OCI-LY7 (cell line): ENCODE data around the gene BPIFB2. TPM values are rescaled to one million over a fixed set of nuclear protein-coding genes. Genes with fewer than 3 reads are reported as not detected.

Experiments used
- BruUV-seq: library from RNA; stranded (reverse); fragments of 400-500 nt; replicated peaks from 2 replicates; lab custom pipeline; 2021; lab: Mats Ljungman, UMichigan
- CTCF ChIA-PET: fragments of 300-600 bp; sonication (Branson Sonifier 250); formaldehyde crosslinking; loops from one replicate; lab custom pipeline; 2022; ENCODE audit warnings: antibody characterized with exemption; ENCODE audit not compliant: unreplicated experiment; lab: Charles Lee
- POLR2A ChIA-PET: fragments of 300-600 bp; sonication (Branson Sonifier 250); formaldehyde crosslinking; loops from one replicate; lab custom pipeline; 2022; ENCODE audit warnings: antibody characterized with exemption; lab: Charles Lee
- DNase-seq: peaks from one replicate; pipeline ENCODE4 v3.0.0-alpha.2; 2015; ENCODE audit warnings: low spot score
- H2AFZ ChIP-seq: fragments of 200-600 bp; sonication (generic), shearing (Covaris generic); 2 replicates; pipeline ENCODE4 v1.6.1; 2014; ENCODE audit warnings: mild to moderate bottlenecking, antibody characterized with exemption, low read length, moderate library complexity
- H3K27ac ChIP-seq: fragments of 200-600 bp; sonication (generic); 2 replicates; pipeline ENCODE4 v1.5.1; 2014; ENCODE audit warnings: mixed run types, low read depth, mild to moderate bottlenecking, moderate library complexity, low read length, inconsistent platforms; ENCODE audit not compliant: poor library complexity, severe bottlenecking
- H3K36me3 ChIP-seq: fragments of 200-600 bp; sonication (generic); 2 replicates; pipeline ENCODE4 v1.6.1; 2014; ENCODE audit warnings: mild to moderate bottlenecking, antibody characterized with exemption, low read length, moderate library complexity, mixed read lengths; ENCODE audit not compliant: insufficient read depth
- H3K4me1 ChIP-seq: fragments of 200-600 bp; sonication (generic); 2 replicates; pipeline ENCODE4 v1.5.1; 2014; ENCODE audit warnings: mild to moderate bottlenecking, low read length; ENCODE audit not compliant: insufficient read depth, poor library complexity, severe bottlenecking
- H3K4me2 ChIP-seq: fragments of 200-600 bp; sonication (generic); 2 replicates; pipeline ENCODE4 v1.6.1; 2014; ENCODE audit warnings: mild to moderate bottlenecking, low read length
- H3K4me3 ChIP-seq: fragments of 200-600 bp; sonication (generic); 2 replicates; pipeline ENCODE4 v1.5.1; 2014; ENCODE audit warnings: mild to moderate bottlenecking, low read depth, low read length; ENCODE audit not compliant: poor library complexity, severe bottlenecking
- H3K79me2 ChIP-seq: fragments of 200-600 bp; sonication (generic); 2 replicates; pipeline ENCODE4 v1.6.1; 2016; ENCODE audit warnings: low read depth, mild to moderate bottlenecking, low read length, moderate library complexity, mixed read lengths; ENCODE audit not compliant: insufficient read depth
- H3K9me2 ChIP-seq: fragments of 200-600 bp; sonication (generic); 2 replicates; pipeline ENCODE4 v1.6.1; 2016; ENCODE audit warnings: mild to moderate bottlenecking, low read length, mixed read lengths; ENCODE audit not compliant: insufficient read depth
- H3K9me3 ChIP-seq: fragments of 200-600 bp; sonication (generic); 2 replicates; pipeline ENCODE4 v1.6.1; 2014; ENCODE audit warnings: mild to moderate bottlenecking, mixed run types, low read length, mixed read lengths
- H4K20me1 ChIP-seq: fragments of 200-600 bp; sonication (generic); 2 replicates; pipeline ENCODE4 v1.6.1; 2014; ENCODE audit warnings: mild to moderate bottlenecking, antibody characterized with exemption, low read length, moderate library complexity, mixed read lengths; ENCODE audit not compliant: insufficient read depth
- EZH2phosphoT487 ChIP-seq: fragments of 200-600 bp; sonication (generic); IDR thresholded peaks from 2 replicates; pipeline ENCODE4 v1.6.1; 2018; ENCODE audit warnings: low read depth, borderline replicate concordance, mild to moderate bottlenecking, mixed run types, antibody characterized with exemption, low read length, moderate library complexity, mixed read lengths
- intact Hi-C: fragments of 100-400 bp; cut with micrococcal nuclease; formaldehyde crosslinking; loops from one replicate; pipeline ENCODE4 v1.10.0; 2022; ENCODE audit not compliant: unreplicated experiment
- total RNA-seq, 2 experiments: library from RNA; depleted of rRNA in 1 of 2; stranded (reverse); fragments of >200 nt in 1 of 2; shearing (Covaris generic) in 1 of 2; gene quantifications; 2 replicates each; pipeline ENCODE4 v1.2.3, GENCODE V29; 2014 to 2022
- TF ChIP-seq, protein P1 (sequence below): fragments of 200-600 bp; sonication (generic); conservative IDR thresholded peaks from 2 replicates; pipeline ENCODE4 v1.5.1; 2014; ENCODE audit warnings: mild to moderate bottlenecking, antibody characterized with exemption, low read length, moderate library complexity, mixed read lengths

Gene BPIFB2
- total RNA-seq, 2 experiments from 2014 or later = not detected

DNA sequence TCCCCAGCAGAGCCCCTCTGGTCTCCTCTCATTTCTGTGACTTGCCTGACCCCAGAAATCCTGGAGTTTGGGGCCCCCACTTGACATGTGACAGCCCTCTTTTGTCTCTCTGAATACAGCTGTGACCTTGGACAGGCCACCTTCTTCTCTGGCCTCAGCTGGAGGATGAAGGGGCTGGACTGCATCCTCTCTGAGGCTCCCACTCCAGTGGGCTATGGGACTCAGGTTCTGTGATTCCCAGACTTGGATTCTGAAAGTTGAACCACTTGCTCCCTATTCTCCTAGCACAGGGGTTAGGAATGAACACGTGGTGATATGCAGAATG lies 55.3 kb downstream of the BPIFB2 start:
- TF ChIP-seq EZH2phosphoT487 = no peak
- TF ChIP-seq, protein P1, sequence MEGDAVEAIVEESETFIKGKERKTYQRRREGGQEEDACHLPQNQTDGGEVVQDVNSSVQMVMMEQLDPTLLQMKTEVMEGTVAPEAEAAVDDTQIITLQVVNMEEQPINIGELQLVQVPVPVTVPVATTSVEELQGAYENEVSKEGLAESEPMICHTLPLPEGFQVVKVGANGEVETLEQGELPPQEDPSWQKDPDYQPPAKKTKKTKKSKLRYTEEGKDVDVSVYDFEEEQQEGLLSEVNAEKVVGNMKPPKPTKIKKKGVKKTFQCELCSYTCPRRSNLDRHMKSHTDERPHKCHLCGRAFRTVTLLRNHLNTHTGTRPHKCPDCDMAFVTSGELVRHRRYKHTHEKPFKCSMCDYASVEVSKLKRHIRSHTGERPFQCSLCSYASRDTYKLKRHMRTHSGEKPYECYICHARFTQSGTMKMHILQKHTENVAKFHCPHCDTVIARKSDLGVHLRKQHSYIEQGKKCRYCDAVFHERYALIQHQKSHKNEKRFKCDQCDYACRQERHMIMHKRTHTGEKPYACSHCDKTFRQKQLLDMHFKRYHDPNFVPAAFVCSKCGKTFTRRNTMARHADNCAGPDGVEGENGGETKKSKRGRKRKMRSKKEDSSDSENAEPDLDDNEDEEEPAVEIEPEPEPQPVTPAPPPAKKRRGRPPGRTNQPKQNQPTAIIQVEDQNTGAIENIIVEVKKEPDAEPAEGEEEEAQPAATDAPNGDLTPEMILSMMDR = no peak

DNA sequence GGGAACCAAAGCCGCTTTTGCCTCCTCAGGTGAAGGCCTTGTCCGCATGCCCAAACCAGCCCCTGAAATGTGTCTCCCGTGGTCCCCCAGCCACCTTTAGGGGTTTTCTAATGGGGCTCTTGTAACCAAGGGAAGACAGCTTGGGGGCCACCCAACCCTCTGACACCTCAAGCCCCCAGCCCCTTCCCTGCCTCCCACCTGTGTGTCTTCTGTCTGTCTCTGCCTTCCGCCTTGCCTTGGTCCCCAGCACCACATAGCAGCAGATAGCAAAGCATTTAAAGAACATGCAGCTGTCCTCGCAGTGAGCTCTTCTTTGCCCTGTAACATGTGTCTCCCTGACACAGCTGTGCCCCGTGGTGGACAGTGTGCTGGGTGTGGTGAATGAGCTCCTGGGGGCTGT lies 55.8 kb downstream of the BPIFB2 start:
- H3K4me3 ChIP-seq = no peak overlapping the region
- no peak overlapping the region for H2AFZ ChIP-seq
- TF ChIP-seq, protein P1 = no peak
- TF ChIP-seq EZH2phosphoT487 = no peak
- intact Hi-C loops = no loop called here
- H4K20me1 ChIP-seq = no peaks in the 10 kb centered on the region
- POLR2A ChIA-PET = no interaction called here
- no peaks in the 10 kb centered on the region for H3K9me3 ChIP-seq
- no peaks in the 10 kb centered on the region for H3K36me3 ChIP-seq
- DNase-seq = no peak
- BruUV-seq = no TSS peak
- H3K4me1 ChIP-seq = no peaks in the 10 kb centered on the region
- no peaks in the 10 kb centered on the region for H3K9me2 ChIP-seq
- H3K27ac ChIP-seq = no peak overlapping the region
- H3K79me2 ChIP-seq = no peaks in the 10 kb centered on the region
- CTCF ChIA-PET = no interaction called here
- no peak overlapping the region for H3K4me2 ChIP-seq

More for the DNA sequence above, 55.3 kb downstream of the BPIFB2 start:
- Histone ChIP-seq H3K9me2 (no peaks in the 10 kb centered on the region), H3K4me3 (no peak overlapping the region), H3K4me1 (no peaks in the 10 kb centered on the region), H3K4me2 (no peak overlapping the region), H3K36me3 (no peaks in the 10 kb centered on the region), H3K79me2 (no peaks in the 10 kb centered on the region), H4K20me1 (no peaks in the 10 kb centered on the region), H3K27ac (no peak overlapping the region), H3K9me3 (no peaks in the 10 kb centered on the region), H2AFZ (no peak overlapping the region)
- no peak for DNase-seq
- POLR2A ChIA-PET = no interaction called here
- CTCF ChIA-PET = no interaction called here
- BruUV-seq = no TSS peak
- intact Hi-C loops = no loop called here

DNA sequence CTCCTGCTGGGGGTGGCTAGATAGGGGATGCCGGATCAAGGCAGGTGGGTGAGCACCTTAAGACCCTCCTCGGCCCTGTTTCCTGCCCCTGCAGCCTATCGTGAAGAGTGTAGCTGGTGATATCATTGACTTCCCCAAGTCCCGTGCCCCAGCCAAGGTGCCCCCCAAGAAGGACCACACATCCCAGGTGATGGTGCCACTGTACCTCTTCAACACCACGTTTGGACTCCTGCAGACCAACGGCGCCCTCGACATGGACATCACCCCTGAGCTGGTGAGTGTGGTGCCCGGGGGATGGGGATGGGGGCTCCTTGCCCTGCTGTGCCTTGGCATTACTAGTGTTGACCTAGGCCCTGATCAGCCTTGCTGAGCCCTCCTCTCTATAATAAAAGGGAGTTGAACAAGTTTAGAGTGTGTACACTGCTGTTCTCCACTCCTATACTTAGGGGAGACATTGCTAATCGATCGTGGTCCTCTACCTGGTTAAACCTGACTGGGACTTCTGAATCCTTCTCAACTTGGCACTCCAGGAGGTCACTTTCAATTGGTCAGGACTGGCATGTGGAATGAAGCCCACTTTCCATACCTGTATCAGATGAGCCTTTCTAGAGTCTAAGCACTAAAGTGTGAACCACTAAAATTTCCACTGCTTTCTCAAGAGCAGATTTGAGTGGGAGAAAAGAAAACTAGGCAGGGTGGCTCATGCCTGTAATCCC lies 57.2 kb downstream of the BPIFB2 start:
- H3K27ac ChIP-seq = no peak overlapping the region
- no TSS peak for BruUV-seq
- no peak overlapping the region for H3K4me3 ChIP-seq
- ChIA-PET CTCF (no interaction called here), POLR2A (no interaction called here)
- H3K36me3 ChIP-seq = no peaks in the 10 kb centered on the region
- no peaks in the 10 kb centered on the region for H3K9me3 ChIP-seq
- no peak overlapping the region for H2AFZ ChIP-seq
- intact Hi-C loops = no loop called here
- DNase-seq = no peak
- TF ChIP-seq EZH2phosphoT487 = no peak
- TF ChIP-seq, protein P1 = no peak
- no peaks in the 10 kb centered on the region for H3K4me1 ChIP-seq
- no peaks in the 10 kb centered on the region for H3K79me2 ChIP-seq
- no peaks in the 10 kb centered on the region for H3K9me2 ChIP-seq
- H4K20me1 ChIP-seq = no peaks in the 10 kb centered on the region
- no peak overlapping the region for H3K4me2 ChIP-seq
